Upper lobe of left lung (tissue), 4 donors: ENCODE results near the gene ENAH.

ENCODE experiments used
- EP300 ChIP-seq, 4 donors: sonication (generic); formaldehyde crosslinking; IDR thresholded peaks; one replicate each; pipeline ENCODE4 v1.5.1; 2017; ENCODE audit warnings: antibody characterized with exemption in 4 of 4, control low read depth in 2 of 4
- POLR2A ChIP-seq, 4 donors: fragments of 450-650 bp; IDR thresholded peaks; one replicate each; pipeline ENCODE4 v1.5.1; 2016 to 2017; ENCODE audit warnings: antibody characterized with exemption in 4 of 4, mild to moderate bottlenecking in 2 of 4
- POLR2AphosphoS5 ChIP-seq, 2 donors: sonication (generic); formaldehyde crosslinking; IDR thresholded peaks; one replicate each; pipeline ENCODE4 v1.5.1; 2017; ENCODE audit warnings: antibody characterized with exemption in 2 of 2
- TF ChIP-seq, protein P1 (sequence below), 6 experiments: fragments of 450-650 bp in 4 of 6; fragments of 200-600 bp in 2 of 6; sonication (generic) in 2 of 6; IDR thresholded peaks; one replicate each; pipeline ENCODE4 v1.5.1; 2016 to 2019; ENCODE audit warnings: antibody characterized with exemption in 6 of 6

- TF ChIP-seq POLR2AphosphoS5 (IDR thresholded peaks at IDR 0.05), result no peak
- TF ChIP-seq, protein P1, sequence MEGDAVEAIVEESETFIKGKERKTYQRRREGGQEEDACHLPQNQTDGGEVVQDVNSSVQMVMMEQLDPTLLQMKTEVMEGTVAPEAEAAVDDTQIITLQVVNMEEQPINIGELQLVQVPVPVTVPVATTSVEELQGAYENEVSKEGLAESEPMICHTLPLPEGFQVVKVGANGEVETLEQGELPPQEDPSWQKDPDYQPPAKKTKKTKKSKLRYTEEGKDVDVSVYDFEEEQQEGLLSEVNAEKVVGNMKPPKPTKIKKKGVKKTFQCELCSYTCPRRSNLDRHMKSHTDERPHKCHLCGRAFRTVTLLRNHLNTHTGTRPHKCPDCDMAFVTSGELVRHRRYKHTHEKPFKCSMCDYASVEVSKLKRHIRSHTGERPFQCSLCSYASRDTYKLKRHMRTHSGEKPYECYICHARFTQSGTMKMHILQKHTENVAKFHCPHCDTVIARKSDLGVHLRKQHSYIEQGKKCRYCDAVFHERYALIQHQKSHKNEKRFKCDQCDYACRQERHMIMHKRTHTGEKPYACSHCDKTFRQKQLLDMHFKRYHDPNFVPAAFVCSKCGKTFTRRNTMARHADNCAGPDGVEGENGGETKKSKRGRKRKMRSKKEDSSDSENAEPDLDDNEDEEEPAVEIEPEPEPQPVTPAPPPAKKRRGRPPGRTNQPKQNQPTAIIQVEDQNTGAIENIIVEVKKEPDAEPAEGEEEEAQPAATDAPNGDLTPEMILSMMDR (IDR thresholded peaks at IDR 0.05), result no peak
- no peak for TF ChIP-seq POLR2A (IDR thresholded peaks at IDR 0.05)
- no peak for TF ChIP-seq EP300 (IDR thresholded peaks at IDR 0.05)
Observed at GRCh38 chr1:225596736-225597135, 56.2 kb downstream of the ENAH start.
